GM19035 (cell line): ENCODE results near the gene NAV3.

ENCODE experiments used
- ATAC-seq: cut with Tn5 transposase; IDR thresholded peaks from one replicate; pipeline ENCODE4 v1.9.1; 2021; ENCODE audit not compliant: unreplicated experiment

The NAV3 gene

GRCh38 chr12:78179346-78179745, 348.7 kb downstream of the NAV3 start:
- ATAC-seq: no peak

- no peak for ATAC-seq
Observed at GRCh38 chr12:78181544-78182162, 351.0 kb downstream of the NAV3 start.

GRCh38 chr12:78183824-78184223, 353.1 kb downstream of the NAV3 start:
- no peak for ATAC-seq

GRCh38 chr12:78185109-78185508, 354.4 kb downstream of the NAV3 start:
- no peak for ATAC-seq

GRCh38 chr12:78185651-78186050, 355.0 kb downstream of the NAV3 start:
- no peak for ATAC-seq

- ATAC-seq: no peak
Observed at GRCh38 chr12:78186670-78187069, 356.0 kb downstream of the NAV3 start.

GRCh38 chr12:78187741-78188140, 357.0 kb downstream of the NAV3 start:
- no peak for ATAC-seq

GRCh38 chr12:78189656-78190055, 359.0 kb downstream of the NAV3 start:
- no peak for ATAC-seq

GRCh38 chr12:78191611-78192010, 360.9 kb downstream of the NAV3 start:
- ATAC-seq: no peak

GRCh38 chr12:78192979-78193378, 362.3 kb downstream of the NAV3 start:
- no peak for ATAC-seq

GRCh38 chr12:78194448-78194847, 363.8 kb downstream of the NAV3 start:
- no peak for ATAC-seq

- no peak for ATAC-seq
Observed at GRCh38 chr12:78198896-78199295, 368.2 kb downstream of the NAV3 start.

- ATAC-seq: no peak
Observed at GRCh38 chr12:78199926-78200325, 369.2 kb downstream of the NAV3 start.

- ATAC-seq: no peak
Observed at GRCh38 chr12:78204926-78205325, 374.2 kb downstream of the NAV3 start.

- ATAC-seq: no peak
Observed at GRCh38 chr12:78208092-78208491, 377.4 kb downstream of the NAV3 start.

GRCh38 chr12:78209846-78210505, 379.3 kb downstream of the NAV3 start:
- ATAC-seq: no peak

- ATAC-seq: no peak
Observed at GRCh38 chr12:78210506-78210860, 379.8 kb downstream of the NAV3 start.

- ATAC-seq: no peak
Observed at GRCh38 chr12:78210894-78211302, 380.2 kb downstream of the NAV3 start.

- ATAC-seq: no peak
Observed at GRCh38 chr12:78220811-78221210, 390.1 kb downstream of the NAV3 start.

- no peak for ATAC-seq
Observed at GRCh38 chr12:78224154-78224553, 393.5 kb downstream of the NAV3 start.

- no peak for ATAC-seq
Observed at GRCh38 chr12:78226763-78227162, 396.1 kb downstream of the NAV3 start.

- ATAC-seq: peak; percentile 97
Observed at GRCh38 chr12:78229591-78230101, 399.0 kb downstream of the NAV3 start.

- no peak for ATAC-seq
Observed at GRCh38 chr12:78232756-78233155, 402.1 kb downstream of the NAV3 start.
